Kidney (tissue), 14 donors: ENCODE data around the gene CCDC191. TPM values are rescaled to one million over a fixed set of nuclear protein-coding genes. Genes with fewer than 3 reads are reported as not detected.

Source experiments
- DNase-seq, 5 donors: peaks; one replicate each; pipeline ENCODE4 v3.0.0-alpha.2; 2013 to 2020
- FAIRE-seq: peaks from 2 replicates; lab custom pipeline; 2012; peaks lifted over from hg19 to GRCh38; lab: Jason Lieb, UNC
- H3K27ac ChIP-seq, 2 donors: one replicate each; pipeline ENCODE4 v1.7.0; 2013; ENCODE audit warnings: low read depth in 2 of 2, low read length in 2 of 2, inconsistent platforms in 1 of 2
- H3K27me3 ChIP-seq: one replicate; pipeline ENCODE4 v1.7.1; 2013; ENCODE audit warnings: low read length, inconsistent platforms; ENCODE audit not compliant: control insufficient read depth, insufficient read depth
- H3K36me3 ChIP-seq, 3 donors: one replicate each; pipeline versions ENCODE4 v1.7.0 to v1.7.1; 2013; ENCODE audit warnings: low read length in 3 of 3, control low read depth in 1 of 3, inconsistent platforms in 1 of 3; ENCODE audit not compliant: insufficient read depth in 3 of 3, control insufficient read depth in 2 of 3
- H3K4me1 ChIP-seq, 3 donors: one replicate each; pipeline versions ENCODE4 v1.7.0 to v1.7.1; 2013; ENCODE audit warnings: low read length in 3 of 3, inconsistent platforms in 1 of 3, low read depth in 1 of 3; ENCODE audit not compliant: control insufficient read depth in 2 of 3, insufficient read depth in 2 of 3
- H3K4me3 ChIP-seq, 3 donors: one replicate each; pipeline versions ENCODE4 v1.7.0 to v1.8.1; 2013; ENCODE audit warnings: low read length in 3 of 3, control low read depth in 1 of 3, inconsistent platforms in 1 of 3
- H3K9ac ChIP-seq, 3 donors: one replicate each; pipeline versions ENCODE4 v1.7.0 to v1.7.1; 2013; ENCODE audit warnings: low read length in 3 of 3, control low read depth in 1 of 3, inconsistent platforms in 1 of 3
- H3K9me3 ChIP-seq, 3 donors: one replicate each; pipeline versions ENCODE4 v1.7.0 to v1.7.1; 2013; ENCODE audit warnings: low read length in 3 of 3, control low read depth in 1 of 3, inconsistent platforms in 1 of 3; ENCODE audit not compliant: control insufficient read depth in 2 of 3, insufficient read depth in 1 of 3
- intact Hi-C: fragments of 100-400 bp; cut with DNase I; formaldehyde crosslinking; loops from one replicate; pipeline ENCODE4 v1.11.1; 2022
- polyA plus RNA-seq: library from polyadenylated mRNA; stranded (reverse); fragments of 350-450 nt; fragmentation: Illumina TruSeq; extraction: RNeasy Lipid Tissue Mini Kit (QIAGEN cat#74804); gene quantifications from one replicate; pipeline ENCODE4 v1.2.3, GENCODE V29; 2014; ENCODE audit warnings: low read depth, low replicate concordance; ENCODE audit not compliant: insufficient read depth
- total RNA-seq: library from RNA; stranded (reverse); fragmentation: NEBNext Ultra II Directional; extraction: Animal tissue kit (Norgen Biotek cat#: 25700); gene quantifications from one replicate; pipeline ENCODE4 v1.2.1, GENCODE V29; 2021
- TF ChIP-seq, protein P1 (sequence below): IDR thresholded peaks from 3 replicates; pipeline ENCODE4 v1.5.1; 2012; ENCODE audit warnings: mild to moderate bottlenecking, moderate library complexity, borderline replicate concordance; ENCODE audit not compliant: insufficient read depth; ENCODE audit errors: extremely low read depth
- donor health status: control.
- donor health status: control.
- donor health status: control.
- donor health status: control.
- donor health status: control.
- donor health status: DM: yes; HTN: yes; CAD: no.
- donor health status: Normal renal cell carcinoma (clear cell type).

Gene CCDC191
- total and polyA plus RNA-seq, 2 donors from 2014 or later = 3.7 to 11.7 TPM

DNA sequence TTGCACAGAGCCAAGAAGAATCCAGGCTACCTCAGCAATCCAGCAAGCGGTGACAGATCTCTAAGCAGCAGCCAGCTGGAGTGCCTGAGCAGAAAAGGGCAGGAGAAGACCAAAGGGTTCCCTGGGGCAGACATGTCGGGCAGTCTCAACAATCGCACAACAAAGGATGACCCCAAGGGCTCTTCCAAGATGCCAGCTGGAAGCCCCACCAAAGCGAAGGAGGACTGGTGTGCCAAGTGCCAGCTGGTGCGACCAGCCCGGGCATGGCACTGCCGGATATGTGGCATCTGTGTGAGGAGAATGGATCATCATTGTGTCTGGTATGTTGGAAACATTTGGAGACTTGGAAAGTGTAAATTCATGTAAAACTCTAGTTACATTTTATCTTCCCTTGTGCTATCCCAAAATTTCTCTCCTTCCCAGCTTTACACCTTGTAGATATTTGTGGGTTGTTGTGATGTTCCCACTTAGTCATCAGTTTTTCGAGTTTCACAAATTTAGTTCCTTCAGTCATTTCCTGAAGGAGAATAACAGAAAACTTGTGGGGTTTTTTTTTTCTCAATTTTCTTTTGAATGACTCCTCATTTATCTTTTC, 102.1 kb downstream of the CCDC191 start:
- no peaks in the 10 kb centered on the region for H3K27me3 ChIP-seq
- FAIRE-seq (no peak), DNase-seq (no peak)
- peaks cover 0 to 1% (median 0%) of the 10 kb centered on the region in 3 donors for H3K4me1 ChIP-seq
- no peak overlapping the region for H3K4me3 ChIP-seq
- no peaks in the 10 kb centered on the region for H3K9me3 ChIP-seq
- no peak overlapping the region for H3K9ac ChIP-seq
- intact Hi-C loops = no loop called here
- H3K27ac ChIP-seq = no peak overlapping the region
- TF ChIP-seq, protein P1, sequence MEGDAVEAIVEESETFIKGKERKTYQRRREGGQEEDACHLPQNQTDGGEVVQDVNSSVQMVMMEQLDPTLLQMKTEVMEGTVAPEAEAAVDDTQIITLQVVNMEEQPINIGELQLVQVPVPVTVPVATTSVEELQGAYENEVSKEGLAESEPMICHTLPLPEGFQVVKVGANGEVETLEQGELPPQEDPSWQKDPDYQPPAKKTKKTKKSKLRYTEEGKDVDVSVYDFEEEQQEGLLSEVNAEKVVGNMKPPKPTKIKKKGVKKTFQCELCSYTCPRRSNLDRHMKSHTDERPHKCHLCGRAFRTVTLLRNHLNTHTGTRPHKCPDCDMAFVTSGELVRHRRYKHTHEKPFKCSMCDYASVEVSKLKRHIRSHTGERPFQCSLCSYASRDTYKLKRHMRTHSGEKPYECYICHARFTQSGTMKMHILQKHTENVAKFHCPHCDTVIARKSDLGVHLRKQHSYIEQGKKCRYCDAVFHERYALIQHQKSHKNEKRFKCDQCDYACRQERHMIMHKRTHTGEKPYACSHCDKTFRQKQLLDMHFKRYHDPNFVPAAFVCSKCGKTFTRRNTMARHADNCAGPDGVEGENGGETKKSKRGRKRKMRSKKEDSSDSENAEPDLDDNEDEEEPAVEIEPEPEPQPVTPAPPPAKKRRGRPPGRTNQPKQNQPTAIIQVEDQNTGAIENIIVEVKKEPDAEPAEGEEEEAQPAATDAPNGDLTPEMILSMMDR = no peak
- peaks cover 0 to 14% (median 10%) of the 10 kb centered on the region in 3 donors for H3K36me3 ChIP-seq

DNA sequence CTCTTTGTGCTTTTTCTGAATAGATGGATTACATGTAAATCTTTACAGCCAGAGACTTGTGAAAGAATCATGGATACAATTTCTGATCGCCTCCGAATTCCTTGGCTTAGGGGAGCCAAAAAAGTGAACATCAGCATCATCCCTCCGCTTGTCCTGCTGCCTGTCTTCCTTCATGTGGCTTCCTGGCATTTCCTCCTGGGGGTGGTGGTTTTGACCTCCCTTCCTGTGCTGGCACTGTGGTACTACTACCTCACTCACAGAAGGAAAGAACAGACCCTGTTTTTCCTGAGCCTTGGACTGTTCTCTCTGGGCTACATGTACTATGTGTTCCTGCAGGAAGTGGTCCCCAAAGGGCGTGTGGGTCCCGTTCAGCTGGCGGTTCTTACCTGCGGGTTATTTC, 102.6 kb downstream of the CCDC191 start:
- DNase-seq (no peak), FAIRE-seq (no peak)
- H3K4me3 ChIP-seq = no peak overlapping the region
- peaks cover 0 to 13% (median 10%) of the 10 kb centered on the region in 3 donors for H3K36me3 ChIP-seq
- intact Hi-C loops = no loop called here
- H3K27ac ChIP-seq = no peak overlapping the region
- TF ChIP-seq, protein P1 = no peak
- peaks cover 0 to 4% (median 0%) of the 10 kb centered on the region in 3 donors for H3K4me1 ChIP-seq
- no peaks in the 10 kb centered on the region for H3K9me3 ChIP-seq
- H3K27me3 ChIP-seq = no peaks in the 10 kb centered on the region
- H3K9ac ChIP-seq = no peak overlapping the region

DNA sequence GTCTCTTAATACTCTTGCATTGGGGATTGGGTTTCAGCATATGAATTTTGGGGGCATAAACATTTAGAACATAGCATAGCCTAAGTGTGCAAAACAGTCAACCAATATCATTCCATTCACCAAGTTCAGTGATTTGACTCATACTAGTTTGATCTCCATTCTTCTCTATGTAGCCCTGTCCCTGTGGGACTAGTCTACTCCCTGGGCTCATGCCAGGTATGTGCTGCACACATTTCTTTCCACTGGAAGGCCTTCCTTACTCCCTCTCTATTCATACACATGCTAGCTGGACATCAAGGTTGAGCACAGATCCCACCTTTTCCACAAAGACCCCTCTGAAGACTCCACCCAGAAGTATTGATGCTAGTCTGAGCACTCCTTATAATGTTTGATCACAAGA, 103.4 kb downstream of the CCDC191 start:
- Histone ChIP-seq H3K27me3 (no peaks in the 10 kb centered on the region), H3K4me1 (peaks cover 0 to 7% (median 0%) of the 10 kb centered on the region in 3 donors), H3K36me3 (peaks cover 0 to 10% (median 8%) of the 10 kb centered on the region in 3 donors), H3K9me3 (no peaks in the 10 kb centered on the region), H3K27ac (no peak overlapping the region), H3K9ac (no peak overlapping the region), H3K4me3 (no peak overlapping the region)
- DNase-seq (no peak), FAIRE-seq (no peak)
- intact Hi-C loops = no loop called here
- TF ChIP-seq, protein P1 = no peak
